Islet of Langerhans (tissue), 1 donor: Measurements from ENCODE around the gene PALD1.

Experiments
- FAIRE-seq: peaks from one replicate; lab custom pipeline; 2011; peaks lifted over from hg19 to GRCh38; lab: Jason Lieb, UNC

The PALD1 gene

DNA sequence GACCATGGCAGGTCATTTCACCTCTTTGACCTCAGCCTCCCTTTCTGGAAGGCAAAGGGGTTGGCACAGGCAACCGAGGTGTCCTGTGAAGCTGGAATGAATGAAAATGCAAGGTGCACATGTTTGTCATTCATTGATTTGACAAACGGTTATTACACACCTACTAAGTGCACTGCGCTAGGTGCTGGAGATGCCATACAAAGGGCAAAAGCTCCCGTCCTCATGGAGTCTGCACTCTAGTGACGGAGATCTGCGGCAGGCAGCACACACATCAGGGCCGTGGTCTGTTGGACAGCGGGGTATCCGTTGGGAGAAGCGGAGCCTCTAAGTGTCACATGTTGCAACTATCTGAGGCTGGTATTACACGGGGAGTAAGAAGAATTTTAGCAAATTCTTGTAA, 79.7 kb downstream of the PALD1 start:
- FAIRE-seq = no peak

DNA sequence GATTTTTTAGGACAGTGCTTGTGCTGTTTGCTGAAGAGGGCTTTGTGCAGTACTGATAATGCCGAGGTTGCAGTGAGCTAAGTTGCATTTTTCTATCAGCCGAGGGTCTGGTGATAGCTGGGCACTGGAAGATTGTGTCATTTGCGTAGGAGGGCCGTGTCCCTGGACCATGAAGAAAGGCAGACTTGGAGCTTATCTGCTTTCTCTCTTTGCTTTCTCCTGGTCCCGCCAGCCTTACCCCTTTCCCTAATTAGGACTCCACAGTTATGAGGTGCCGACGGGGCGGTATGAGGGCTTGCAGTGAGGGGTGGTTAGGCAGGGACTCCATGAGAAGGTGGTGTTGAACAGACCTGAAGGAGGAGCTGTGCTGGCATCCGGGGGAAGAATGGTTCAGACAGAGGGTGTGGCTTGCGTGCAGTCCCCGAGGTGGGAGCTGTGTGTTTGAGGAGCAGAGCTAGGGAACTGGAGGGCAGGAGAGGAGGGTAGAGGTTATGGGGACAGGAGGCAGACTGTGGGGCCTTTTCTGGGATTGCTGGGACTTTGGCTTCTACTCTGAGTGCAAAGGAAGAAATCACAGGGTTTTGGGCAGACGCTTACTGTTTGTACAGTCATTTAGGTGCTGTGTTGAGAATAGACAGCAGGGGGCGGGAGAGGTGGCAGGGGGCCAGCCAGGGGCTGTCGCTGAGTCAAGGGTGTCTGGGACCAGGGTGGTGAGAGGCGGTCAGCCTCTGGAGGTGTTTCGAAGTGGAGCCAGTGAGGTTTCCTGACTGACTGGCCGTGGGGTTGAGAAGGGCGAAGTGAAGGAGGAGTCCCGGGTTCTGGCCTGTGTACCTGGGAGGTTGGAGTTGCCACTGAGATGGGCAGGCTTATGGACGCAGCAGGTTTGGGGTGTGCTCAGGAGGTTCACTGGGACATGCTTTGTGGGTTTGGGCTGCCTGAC, 80.6 kb downstream of the PALD1 start:
- no peak for FAIRE-seq

GRCh38 chr10:70559861-70560260, 81.3 kb downstream of the PALD1 start:
- no peak for FAIRE-seq

DNA sequence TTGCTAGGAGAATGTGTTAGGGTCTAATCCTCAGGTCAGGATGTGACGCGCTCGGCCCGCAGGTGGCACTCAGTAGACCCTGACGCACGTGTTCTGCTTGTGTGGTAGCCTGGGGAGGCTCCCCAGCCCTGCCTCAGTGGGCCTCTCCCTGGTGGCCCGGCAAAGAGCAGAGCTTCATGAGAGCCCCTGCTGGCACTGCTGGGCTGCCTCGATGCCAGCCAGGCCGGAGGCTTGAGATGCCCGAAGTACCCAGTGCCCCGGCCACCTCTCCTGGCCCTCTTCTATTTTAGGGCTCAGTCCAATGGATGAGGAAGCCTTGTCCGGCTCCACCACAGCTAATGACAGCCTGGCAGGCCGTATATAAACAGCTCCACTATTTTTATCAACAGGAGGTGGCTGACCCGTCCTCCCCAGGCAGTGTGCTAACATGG, 82.0 kb downstream of the PALD1 start:
- FAIRE-seq = no peak

DNA sequence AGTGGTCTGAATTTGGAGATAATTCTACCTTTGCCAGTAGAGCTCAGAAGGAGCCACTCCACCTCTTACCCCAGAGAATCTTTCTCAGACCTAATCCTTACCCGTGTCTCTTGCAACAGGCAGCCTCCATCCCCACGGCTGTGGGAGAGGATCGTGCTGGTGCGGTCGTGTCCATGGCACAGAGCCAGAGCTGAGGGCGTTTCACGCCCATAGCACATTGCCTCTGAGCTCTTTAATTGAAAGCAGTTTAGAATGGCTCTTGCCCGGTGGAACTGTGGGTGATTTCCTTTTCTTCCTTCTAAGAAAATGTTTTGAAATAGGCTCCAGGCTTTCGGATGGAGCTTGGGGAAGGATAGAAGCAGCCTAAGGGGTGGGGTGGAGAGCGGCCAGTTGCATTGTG, 82.5 kb downstream of the PALD1 start:
- no peak for FAIRE-seq

DNA sequence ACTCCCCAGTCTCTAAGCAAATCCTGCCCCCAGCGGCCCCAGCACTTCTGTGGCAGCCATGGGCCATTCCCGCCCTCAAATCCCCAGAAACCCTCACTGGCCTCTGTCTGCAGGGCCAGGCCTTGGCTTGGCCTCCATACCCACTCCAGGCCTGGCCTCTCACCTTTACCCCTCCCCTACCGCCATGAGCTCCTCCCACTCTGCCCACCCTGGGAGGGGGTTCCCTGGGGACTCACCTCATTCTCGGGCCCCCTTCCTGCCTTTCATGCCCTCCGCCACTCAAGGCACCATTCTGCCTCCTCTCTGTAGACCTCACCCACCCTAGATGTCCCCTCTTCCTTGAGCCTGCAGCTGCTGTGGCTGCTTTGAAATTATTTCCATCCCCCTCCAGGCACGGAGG, 83.0 kb downstream of the PALD1 start:
- no peak for FAIRE-seq

- no peak for FAIRE-seq
These were observed 83.6 kb downstream of the PALD1 start for GRCh38 chr10:70562036-70562755.

GRCh38 chr10:70563230-70563629, 84.7 kb downstream of the PALD1 start:
- FAIRE-seq = no peak

DNA sequence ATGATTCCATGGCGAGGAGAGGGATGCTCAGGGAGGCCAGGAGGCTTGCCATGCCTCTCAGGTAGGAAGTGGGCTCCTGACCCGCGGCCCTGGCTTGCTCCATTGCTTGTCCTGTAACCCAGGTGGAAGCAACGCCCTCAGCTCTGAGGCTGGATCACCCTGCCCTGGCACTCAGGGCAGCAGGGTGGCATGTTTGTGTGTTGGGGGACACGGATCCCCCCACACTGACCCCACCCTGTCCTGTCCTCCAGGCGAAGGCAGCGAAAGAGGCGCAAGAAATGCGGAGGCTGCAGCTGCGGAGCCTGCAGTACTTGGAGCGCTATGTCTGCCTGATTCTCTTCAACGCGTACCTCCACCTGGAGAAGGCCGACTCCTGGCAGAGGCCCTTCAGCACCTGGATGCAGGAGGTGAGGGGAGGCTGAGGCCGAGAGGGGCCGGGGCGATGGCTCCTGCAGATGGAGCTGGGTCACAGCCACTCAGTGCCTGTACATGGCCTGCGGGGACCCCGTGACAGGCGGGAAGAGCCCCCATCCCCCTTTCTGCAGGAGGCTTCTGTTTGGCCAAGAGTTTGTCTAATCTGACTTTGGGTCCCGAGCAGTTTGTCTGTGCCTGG, 85.7 kb downstream of the PALD1 start:
- no peak for FAIRE-seq

- FAIRE-seq = no peak
These were observed 86.4 kb downstream of the PALD1 start for GRCh38 chr10:70564901-70565351.

GRCh38 chr10:70565556-70566514, 87.3 kb downstream of the PALD1 start:
- FAIRE-seq = no peak

DNA sequence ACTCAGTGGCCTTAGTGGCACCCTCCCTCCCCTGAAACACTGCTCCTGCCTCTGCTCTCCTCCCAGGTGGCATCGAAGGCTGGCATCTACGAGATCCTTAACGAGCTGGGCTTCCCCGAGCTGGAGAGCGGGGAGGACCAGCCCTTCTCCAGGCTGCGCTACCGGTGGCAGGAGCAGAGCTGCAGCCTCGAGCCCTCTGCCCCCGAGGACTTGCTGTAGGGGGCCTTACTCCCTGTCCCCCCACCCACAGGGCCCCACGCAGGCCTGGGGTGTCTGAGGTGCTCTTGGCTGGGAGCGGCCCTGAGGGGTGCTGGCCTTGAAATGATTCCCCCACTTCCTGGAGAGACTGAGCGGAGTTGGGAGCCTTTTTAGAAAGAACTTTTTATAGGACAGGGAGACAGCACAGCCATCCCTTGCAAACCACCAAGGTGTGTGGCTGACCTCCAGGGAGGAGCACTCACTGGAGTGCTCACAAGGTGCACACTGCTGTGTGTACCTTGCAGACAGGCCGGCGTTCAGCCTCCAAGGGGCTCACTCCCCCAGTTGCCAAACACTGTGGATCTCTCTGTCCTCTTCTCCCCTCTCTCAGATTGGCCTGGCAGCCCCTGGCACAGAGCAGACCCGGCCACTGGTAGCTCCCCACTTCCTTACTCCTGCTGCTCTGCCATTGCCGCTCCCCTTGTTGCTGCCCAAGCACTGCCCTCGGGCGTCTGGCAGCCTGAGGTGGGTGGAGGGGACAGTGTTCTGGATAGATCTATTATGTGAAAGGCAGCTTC, 88.1 kb downstream of the PALD1 start:
- FAIRE-seq = no peak

DNA sequence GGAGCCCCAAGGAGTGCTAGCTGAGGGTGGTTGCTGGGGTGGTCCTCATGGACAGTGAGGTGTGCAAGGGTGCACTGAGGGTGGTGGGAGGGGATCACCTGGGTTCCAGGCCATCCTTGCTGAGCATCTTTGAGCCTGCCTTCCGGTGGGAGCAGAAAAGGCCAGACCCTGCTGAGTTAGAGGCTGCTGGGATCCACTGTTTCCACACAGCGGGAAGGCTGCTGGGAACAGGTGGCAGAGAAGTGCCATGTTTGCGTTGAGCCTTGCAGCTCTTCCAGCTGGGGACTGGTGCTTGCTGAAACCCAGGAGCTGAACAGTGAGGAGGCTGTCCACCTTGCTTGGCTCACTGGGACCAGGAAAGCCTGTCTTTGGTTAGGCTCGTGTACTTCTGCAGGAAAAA, 89.0 kb downstream of the PALD1 start:
- no peak for FAIRE-seq

DNA sequence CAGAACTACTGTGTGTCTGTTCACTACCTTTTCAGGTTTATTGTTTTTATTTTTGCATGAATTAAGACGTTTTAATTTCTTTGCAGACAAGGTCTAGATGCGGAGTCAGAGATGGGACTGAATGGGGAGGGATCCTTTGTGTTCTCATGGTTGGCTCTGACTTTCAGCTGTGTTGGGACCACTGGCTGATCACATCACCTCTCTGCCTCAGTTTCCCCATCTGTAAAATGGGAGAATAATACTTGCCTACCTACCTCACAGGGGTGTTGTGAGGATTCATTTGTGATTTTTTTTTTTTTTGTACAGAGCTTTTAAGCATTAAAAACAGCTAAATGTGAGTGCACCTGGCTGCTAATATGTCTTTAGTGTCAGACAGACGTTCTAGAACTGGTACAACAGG, 89.5 kb downstream of the PALD1 start:
- no peak for FAIRE-seq

DNA sequence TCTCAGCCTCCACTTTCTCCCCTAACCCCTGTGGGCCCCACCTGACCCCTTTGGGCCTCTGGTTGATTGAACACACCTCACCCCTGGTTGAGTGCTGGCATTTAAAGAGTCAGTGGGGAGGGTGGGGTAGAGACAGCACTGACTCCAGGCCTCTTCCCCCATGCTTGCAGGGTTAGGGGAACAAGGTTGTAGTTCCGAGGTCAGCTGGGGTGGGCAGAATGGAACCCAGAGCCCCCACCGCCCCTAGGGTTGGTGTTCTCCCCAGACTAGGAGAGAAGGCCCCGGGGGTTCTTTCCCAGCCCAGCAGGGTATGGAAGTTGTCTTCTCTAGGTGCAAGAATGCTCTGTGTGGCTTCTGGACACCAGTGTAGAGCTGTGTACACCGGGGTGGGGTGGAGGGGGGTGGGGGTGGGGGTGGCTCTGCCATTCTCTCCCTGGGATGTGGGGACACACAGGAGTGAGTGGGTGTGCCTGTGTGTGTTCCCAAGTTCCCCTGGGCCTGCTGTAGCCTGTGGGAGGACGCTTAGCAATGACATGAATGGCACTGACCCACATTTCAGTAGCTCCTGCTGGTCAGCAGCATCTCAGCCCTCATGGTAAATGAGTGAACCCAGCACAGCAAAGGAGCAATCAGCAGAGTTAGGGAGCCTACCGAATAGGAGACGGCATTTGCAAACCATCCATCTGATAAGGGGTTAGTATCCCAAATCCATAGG, 90.4 kb downstream of the PALD1 start:
- FAIRE-seq = no peak

- no peak for FAIRE-seq
These were observed 92.7 kb downstream of the PALD1 start for GRCh38 chr10:70571236-70571635.

DNA sequence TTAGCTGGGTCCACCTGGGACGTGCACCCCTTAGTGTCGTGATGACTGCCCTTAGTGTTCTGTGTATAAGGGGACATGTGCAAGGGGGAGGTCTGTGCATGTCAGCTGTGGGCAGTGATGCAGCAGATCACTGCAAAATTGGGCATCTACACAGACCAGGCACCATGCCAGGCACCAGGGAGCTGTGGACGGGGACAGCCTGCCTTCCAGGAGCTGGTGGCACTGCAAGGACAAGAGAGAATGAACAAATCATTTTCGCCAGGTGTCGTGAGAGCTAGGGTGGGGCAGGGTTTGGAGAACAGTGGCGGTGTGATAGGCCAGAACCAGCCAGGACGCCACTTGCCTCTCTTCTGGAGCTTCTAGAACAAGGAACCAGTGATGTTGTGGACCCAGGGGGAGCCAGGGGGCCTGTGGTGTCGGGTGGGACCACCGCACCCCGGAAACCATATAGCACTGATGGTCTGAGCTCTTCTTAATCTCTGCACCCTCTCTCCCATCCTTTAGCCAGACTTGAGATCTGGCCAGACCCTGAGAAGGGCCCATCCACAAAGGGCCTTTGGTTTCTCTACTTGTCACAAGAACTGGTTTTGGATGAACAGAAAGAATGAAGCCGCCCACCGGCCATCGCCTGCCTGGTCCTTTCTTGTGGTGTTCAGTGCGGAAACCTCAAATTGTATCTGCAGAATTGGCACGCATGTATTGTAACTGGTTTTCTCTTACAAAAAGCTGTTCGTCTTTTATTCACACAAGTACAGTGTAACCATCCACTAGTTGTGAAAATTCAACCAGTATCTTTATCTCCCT, 93.3 kb downstream of the PALD1 start:
- no peak for FAIRE-seq

- no peak for FAIRE-seq
These were observed 95.3 kb downstream of the PALD1 start for GRCh38 chr10:70573599-70574506.
